ENCODE results near the gene OCEL1. TPM values are rescaled to one million over a fixed set of nuclear protein-coding genes. Genes with fewer than 3 reads are reported as not detected.

Gene OCEL1
- total RNA-seq, 1 experiment from 2014 or later = 25.7 TPM

DNA sequence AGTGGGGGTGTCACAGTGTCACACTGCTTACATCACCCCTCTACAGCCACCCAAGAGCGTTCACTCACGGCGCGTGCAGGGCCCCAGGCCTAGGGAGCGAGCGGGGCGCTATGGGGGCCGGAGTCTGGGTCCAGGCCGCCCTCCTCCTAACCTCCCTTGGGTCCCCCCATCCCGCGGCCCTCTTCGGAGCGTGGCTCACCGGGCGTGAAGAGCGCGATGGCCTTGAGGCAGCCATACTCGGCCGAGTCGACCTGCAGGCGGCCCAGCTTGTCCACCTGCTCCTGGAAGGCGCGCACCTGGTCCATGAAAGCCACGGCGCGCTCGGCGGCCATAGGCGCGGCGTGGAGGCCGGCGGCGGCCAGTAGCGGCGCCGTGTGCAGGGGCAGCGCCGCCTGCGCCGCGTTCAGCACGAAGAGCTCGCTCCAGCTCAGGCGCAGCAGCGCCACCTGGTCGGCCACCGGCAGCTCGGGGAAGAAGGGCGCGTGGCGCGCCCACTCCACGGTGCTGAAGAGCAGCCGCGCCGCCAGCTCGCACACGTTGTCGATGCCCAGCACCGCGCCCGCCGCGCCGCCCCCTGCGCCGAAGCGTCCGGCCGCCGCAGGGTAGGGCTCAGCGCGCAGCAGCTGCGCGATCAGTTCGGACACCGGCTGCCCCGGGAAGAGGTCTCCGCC, 9.4 kb downstream of the OCEL1 start:
- Histone ChIP-seq H3K27ac (ENCODE audit: insufficient read length, low read depth, low read length) (no peak overlapping the region), H3K27me3 (ENCODE audit: insufficient read depth, low read length) (no peaks in the 10 kb centered on the region)

More for the DNA sequence above, 9.4 kb downstream of the OCEL1 start:
- peaks cover 16 to 20% of the 10 kb centered on the region in 2 experiments for H3K4me1 Mint-ChIP-seq
- H3K27ac Mint-ChIP-seq = peak overlapping the region in 2 of 3 experiments; percentile 55 to 85; a peak in 3 of 7 replicates
- no peaks in the 10 kb centered on the region for H4K20me1 ChIP-seq (ENCODE audit: control insufficient read depth, insufficient read depth, insufficient read length)
- no peak overlapping the region for H4K91ac ChIP-seq (ENCODE audit: insufficient read length, low read depth, low read length)
- no peak overlapping the region for H3T11ph ChIP-seq (ENCODE audit: low read length)
- H3K36me3 Mint-ChIP-seq (ENCODE audit: insufficient read depth in 1 of 3, low read depth in 3 of 3) = peaks cover 22 to 66% (median 50%) of the 10 kb centered on the region in 3 experiments; a peak in 6 of 7 replicates
- peaks cover 6% of the 10 kb centered on the region for H3K23me2 ChIP-seq (ENCODE audit: insufficient read length, low read depth, low read length, poor library complexity, severe bottlenecking)
- H2AFZ ChIP-seq (ENCODE audit: low read length) = no peak overlapping the region
- H3K9me3 ChIP-seq (ENCODE audit: control insufficient read depth, low read depth, low read length) = no peaks in the 10 kb centered on the region
- H2BK20ac ChIP-seq (ENCODE audit: low read depth, low read length, poor library complexity, severe bottlenecking) = no peak overlapping the region
- no peak overlapping the region for H2BK5ac ChIP-seq (ENCODE audit: insufficient read length, low read length)
- H3K4me1 ChIP-seq (ENCODE audit: insufficient read depth, low read length) = no peaks in the 10 kb centered on the region
- H2BK120ac ChIP-seq (ENCODE audit: low read depth, low read length, poor library complexity, severe bottlenecking) = no peak overlapping the region
- no peak overlapping the region for H3K56ac ChIP-seq (ENCODE audit: insufficient read length, low read depth, low read length)
- DNase-seq = peak; percentile 41
- TF ChIP-seq, protein P1, sequence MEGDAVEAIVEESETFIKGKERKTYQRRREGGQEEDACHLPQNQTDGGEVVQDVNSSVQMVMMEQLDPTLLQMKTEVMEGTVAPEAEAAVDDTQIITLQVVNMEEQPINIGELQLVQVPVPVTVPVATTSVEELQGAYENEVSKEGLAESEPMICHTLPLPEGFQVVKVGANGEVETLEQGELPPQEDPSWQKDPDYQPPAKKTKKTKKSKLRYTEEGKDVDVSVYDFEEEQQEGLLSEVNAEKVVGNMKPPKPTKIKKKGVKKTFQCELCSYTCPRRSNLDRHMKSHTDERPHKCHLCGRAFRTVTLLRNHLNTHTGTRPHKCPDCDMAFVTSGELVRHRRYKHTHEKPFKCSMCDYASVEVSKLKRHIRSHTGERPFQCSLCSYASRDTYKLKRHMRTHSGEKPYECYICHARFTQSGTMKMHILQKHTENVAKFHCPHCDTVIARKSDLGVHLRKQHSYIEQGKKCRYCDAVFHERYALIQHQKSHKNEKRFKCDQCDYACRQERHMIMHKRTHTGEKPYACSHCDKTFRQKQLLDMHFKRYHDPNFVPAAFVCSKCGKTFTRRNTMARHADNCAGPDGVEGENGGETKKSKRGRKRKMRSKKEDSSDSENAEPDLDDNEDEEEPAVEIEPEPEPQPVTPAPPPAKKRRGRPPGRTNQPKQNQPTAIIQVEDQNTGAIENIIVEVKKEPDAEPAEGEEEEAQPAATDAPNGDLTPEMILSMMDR (conservative IDR thresholded peaks at IDR 0.05) = peak; percentile 47; the same call in 2 of the 3 replicates
- no CpG with 5 or more reads among the region's 80 CpGs for WGBS (ENCODE audit: extremely low coverage, insufficient read length, low lambda C conversion rate)
- peak overlapping the region; percentile 18 for H3K14ac ChIP-seq (ENCODE audit: insufficient read depth, low read length)
- no peaks in the 10 kb centered on the region for H3K27me3 Mint-ChIP-seq (ENCODE audit: low read depth)
- no peak overlapping the region for H2BK15ac ChIP-seq (ENCODE audit: low read depth, low read length)
- no peaks in the 10 kb centered on the region for H3K9me3 Mint-ChIP-seq
- no peak overlapping the region for H4K8ac ChIP-seq (replicated peaks; ENCODE audit: insufficient read length, low read depth, low read length)
- peak overlapping the region; percentile 69 for H3K4me2 ChIP-seq (ENCODE audit: insufficient read depth, insufficient read length, low read length)
- H3K9ac ChIP-seq (ENCODE audit: extremely low read depth, insufficient read length, low read length) = peak overlapping the region; percentile 27
- no peak overlapping the region for H3K18ac ChIP-seq (ENCODE audit: insufficient read length, low read depth, low read length)
- peak overlapping the region; percentile 81 to 87 for H3K4me3 Mint-ChIP-seq
- no peak overlapping the region for H2BK12ac ChIP-seq (ENCODE audit: insufficient read length, low read depth, low read length)
- H4K5ac ChIP-seq (ENCODE audit: insufficient read length, low read depth, low read length) = no peak overlapping the region
- H3K4ac ChIP-seq (ENCODE audit: low read depth, low read length) = no peak overlapping the region
- no peak overlapping the region for H3K23ac ChIP-seq (ENCODE audit: insufficient read length, low read depth, low read length)
- H2AK5ac ChIP-seq (ENCODE audit: insufficient read length, low read length) = no peak overlapping the region
- peaks cover 3% of the 10 kb centered on the region for H3K79me1 ChIP-seq (ENCODE audit: insufficient read depth, low read depth, low read length, poor library complexity, severe bottlenecking)
- H3K79me2 ChIP-seq (ENCODE audit: insufficient read depth, low read length) = peaks cover 7% of the 10 kb centered on the region

Data from H9 (cell line).